Measurements from ENCODE around the gene KCTD1. TPM values are rescaled to one million over a fixed set of nuclear protein-coding genes. Genes with fewer than 3 reads are reported as not detected.

Gene KCTD1
- total RNA-seq, 4 donors from 2014 or later: 4.7 to 6.0 (median 5.2) TPM

DNA sequence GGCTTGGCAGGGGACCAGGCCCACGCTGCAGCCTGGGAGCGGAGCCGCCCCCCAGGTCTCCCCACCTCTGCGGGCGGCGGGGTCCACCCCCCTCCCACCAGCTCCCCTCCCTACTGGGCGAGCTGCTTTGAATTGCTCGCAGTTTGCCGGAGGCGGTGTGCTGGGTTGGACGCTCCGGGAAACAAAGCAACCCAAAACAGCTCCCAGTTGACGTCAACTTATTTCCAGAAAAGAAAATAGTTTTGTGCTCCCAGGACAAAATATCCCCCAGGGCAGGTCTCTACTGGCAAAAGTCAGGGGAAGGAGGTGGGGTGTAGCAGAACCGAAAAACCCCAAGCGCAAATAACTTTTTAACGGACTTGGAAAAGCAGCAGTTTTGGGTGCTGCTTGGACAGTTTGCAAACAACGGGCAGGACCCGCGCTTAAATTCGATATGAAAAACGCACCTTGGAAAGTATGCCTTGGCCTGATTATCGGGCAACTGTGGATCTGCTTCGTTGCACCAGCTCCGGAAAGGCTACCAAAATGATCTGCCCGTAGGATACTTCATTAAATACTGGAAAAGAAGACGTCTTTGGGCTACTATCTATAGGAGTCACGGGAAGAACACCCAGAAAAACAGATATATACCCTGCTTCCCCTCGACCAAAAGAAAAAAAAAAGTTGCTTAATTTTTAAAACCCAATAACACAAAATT, 2.8 kb upstream of the KCTD1 start:
- Histone ChIP-seq H3K27ac (no peak overlapping the region), H3K27me3 (peaks cover 6 to 28% (median 19%) of the 10 kb centered on the region in 3 donors), H3K4me3 (peak overlapping the region; percentile 69 to 83 (median 78)), H3K9me3 (no peaks in the 10 kb centered on the region), H3K36me3 (no peaks in the 10 kb centered on the region), H3K4me1 (peaks cover 12 to 34% of the 10 kb centered on the region in 2 donors)
- in situ Hi-C loops (cut with MboI; ENCODE audit: low sequenced_read_pairs in 4 of 4): no loop called here
- no peak for ATAC-seq
- no peak for DNase-seq
- intact Hi-C loops (cut with DNase I; ENCODE audit: low total_unique reads): no loop called here
- TF ChIP-seq POLR2A (IDR thresholded peaks at IDR 0.05): no peak
- TF ChIP-seq, protein P1, sequence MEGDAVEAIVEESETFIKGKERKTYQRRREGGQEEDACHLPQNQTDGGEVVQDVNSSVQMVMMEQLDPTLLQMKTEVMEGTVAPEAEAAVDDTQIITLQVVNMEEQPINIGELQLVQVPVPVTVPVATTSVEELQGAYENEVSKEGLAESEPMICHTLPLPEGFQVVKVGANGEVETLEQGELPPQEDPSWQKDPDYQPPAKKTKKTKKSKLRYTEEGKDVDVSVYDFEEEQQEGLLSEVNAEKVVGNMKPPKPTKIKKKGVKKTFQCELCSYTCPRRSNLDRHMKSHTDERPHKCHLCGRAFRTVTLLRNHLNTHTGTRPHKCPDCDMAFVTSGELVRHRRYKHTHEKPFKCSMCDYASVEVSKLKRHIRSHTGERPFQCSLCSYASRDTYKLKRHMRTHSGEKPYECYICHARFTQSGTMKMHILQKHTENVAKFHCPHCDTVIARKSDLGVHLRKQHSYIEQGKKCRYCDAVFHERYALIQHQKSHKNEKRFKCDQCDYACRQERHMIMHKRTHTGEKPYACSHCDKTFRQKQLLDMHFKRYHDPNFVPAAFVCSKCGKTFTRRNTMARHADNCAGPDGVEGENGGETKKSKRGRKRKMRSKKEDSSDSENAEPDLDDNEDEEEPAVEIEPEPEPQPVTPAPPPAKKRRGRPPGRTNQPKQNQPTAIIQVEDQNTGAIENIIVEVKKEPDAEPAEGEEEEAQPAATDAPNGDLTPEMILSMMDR (IDR thresholded peaks at IDR 0.05 in 4 of 5, conservative IDR thresholded peaks at IDR 0.05 in 1 of 5): no peak

- Histone ChIP-seq H3K9me3 (no peaks in the 10 kb centered on the region), H3K27me3 (peaks cover 6 to 28% (median 19%) of the 10 kb centered on the region in 3 donors), H3K4me1 (peaks cover 27 to 49% of the 10 kb centered on the region in 2 donors), H3K27ac (peak overlapping the region; percentile 75 to 85 (median 82)), H3K4me3 (peak overlapping the region; percentile 69 to 83 (median 78)), H3K36me3 (no peaks in the 10 kb centered on the region)
- DNase-seq (peak; percentile 26 to 29), ATAC-seq (peak; percentile 31 to 44)
- in situ Hi-C loops (cut with MboI; ENCODE audit: low sequenced_read_pairs in 4 of 4): no loop called here
- peak; percentile 10 to 39 for TF ChIP-seq POLR2A (IDR thresholded peaks at IDR 0.05)
- TF ChIP-seq, protein P1 (IDR thresholded peaks at IDR 0.05 in 4 of 5, conservative IDR thresholded peaks at IDR 0.05 in 1 of 5): no peak
- intact Hi-C loops (cut with DNase I; ENCODE audit: low total_unique reads): loop anchor here (2.0 to 5.0 kb wide), 3 partner anchors 51 to 313 kb away; no protein-coding TSS in a partner anchor
Measured at GRCh38 chr18:26549263-26550094, 1.1 kb upstream of the KCTD1 start.

GRCh38 chr18:26547646-26548414, 523 bp downstream of the KCTD1 start:
- in situ Hi-C loops (cut with MboI; ENCODE audit: low sequenced_read_pairs in 4 of 4) (no loop called here), intact Hi-C loops (cut with DNase I; ENCODE audit: low total_unique reads) (loop anchor here (2.0 to 5.0 kb wide), 3 partner anchors 49 to 315 kb away; no protein-coding TSS in a partner anchor)
- H3K4me3 ChIP-seq: peak overlapping the region; percentile 69 to 83 (median 78)
- ATAC-seq (peak; percentile 4 to 17), DNase-seq (peak in 1 of 2 donors; percentile 29)
- H3K4me1 ChIP-seq: peaks cover 39 to 50% of the 10 kb centered on the region in 2 donors
- no peaks in the 10 kb centered on the region for H3K9me3 ChIP-seq
- peak overlapping the region; percentile 75 to 85 (median 82) for H3K27ac ChIP-seq
- no peaks in the 10 kb centered on the region for H3K36me3 ChIP-seq
- H3K27me3 ChIP-seq: peaks cover 6 to 28% (median 19%) of the 10 kb centered on the region in 3 donors
- no peak for TF ChIP-seq POLR2A (IDR thresholded peaks at IDR 0.05)
- TF ChIP-seq, protein P1 (IDR thresholded peaks at IDR 0.05 in 4 of 5, conservative IDR thresholded peaks at IDR 0.05 in 1 of 5): peak in 2 of 5 experiments; percentile 25 to 30

- H3K27me3 ChIP-seq: peaks cover 6 to 25% (median 18%) of the 10 kb centered on the region in 3 donors
- DNase-seq (no peak), ATAC-seq (no peak)
- intact Hi-C loops (cut with DNase I; ENCODE audit: low total_unique reads): loop anchor here (5.0 kb wide), 1 partner anchor 110 kb away; no protein-coding TSS in a partner anchor
- peak overlapping the region; percentile 69 to 83 (median 78) for H3K4me3 ChIP-seq
- H3K36me3 ChIP-seq: no peaks in the 10 kb centered on the region
- H3K9me3 ChIP-seq: no peaks in the 10 kb centered on the region
- no peak overlapping the region for H3K27ac ChIP-seq
- TF ChIP-seq POLR2A (IDR thresholded peaks at IDR 0.05): no peak
- TF ChIP-seq, protein P1 (IDR thresholded peaks at IDR 0.05 in 4 of 5, conservative IDR thresholded peaks at IDR 0.05 in 1 of 5): no peak
- in situ Hi-C loops (cut with MboI; ENCODE audit: low sequenced_read_pairs in 4 of 4): no loop called here
- peaks cover 39 to 50% of the 10 kb centered on the region in 2 donors for H3K4me1 ChIP-seq
Measured at GRCh38 chr18:26546875-26547645, 1.3 kb downstream of the KCTD1 start.
